Measurements from ENCODE around the gene XRCC5.
"Not testable (repeated sequence)": the region's sequence is repeated elsewhere in the genome, so short reads cannot be mapped to it uniquely, and the experiment has no call there.

XRCC5 gene

DNA sequence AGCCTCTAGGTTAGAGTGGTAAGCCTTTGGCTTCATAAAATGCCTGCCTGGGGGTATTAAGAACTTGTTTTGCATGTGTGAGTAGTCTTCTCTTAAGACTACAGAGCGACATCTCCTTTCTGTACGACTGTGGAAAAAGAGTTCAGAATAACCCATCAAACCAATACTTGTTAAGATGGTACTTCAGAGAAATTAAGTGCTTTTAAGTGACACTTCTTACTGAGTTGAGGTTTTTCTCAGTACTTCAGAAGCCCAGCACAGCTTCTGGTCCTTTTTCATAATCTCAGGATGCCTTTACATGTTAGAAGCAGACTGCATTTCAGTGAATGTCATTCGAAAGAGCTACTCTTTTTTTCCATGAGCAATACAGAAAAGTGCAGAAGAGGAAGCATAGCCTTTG lies 10.8 kb downstream of the XRCC5 start:
- no peak for DNase-seq

DNA sequence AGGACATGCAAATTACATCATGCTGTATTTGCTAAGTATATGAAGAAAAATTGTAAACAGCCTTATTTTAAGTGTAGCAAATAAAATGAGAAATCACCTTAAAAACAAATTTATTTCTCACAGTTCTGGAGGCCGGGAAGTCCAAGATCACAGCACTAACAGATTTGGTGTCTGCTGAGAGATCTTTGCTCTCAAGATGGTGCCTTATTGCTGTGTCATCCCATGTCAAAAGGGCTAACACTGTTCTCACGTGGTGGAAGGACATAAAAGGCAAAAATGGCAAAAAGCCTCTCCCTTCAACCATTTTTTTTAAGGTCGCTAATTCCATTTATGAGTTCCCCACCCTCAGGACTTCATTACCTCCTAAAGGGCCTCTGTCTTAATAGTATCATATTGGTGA lies 12.1 kb downstream of the XRCC5 start:
- DNase-seq: no peak

DNA sequence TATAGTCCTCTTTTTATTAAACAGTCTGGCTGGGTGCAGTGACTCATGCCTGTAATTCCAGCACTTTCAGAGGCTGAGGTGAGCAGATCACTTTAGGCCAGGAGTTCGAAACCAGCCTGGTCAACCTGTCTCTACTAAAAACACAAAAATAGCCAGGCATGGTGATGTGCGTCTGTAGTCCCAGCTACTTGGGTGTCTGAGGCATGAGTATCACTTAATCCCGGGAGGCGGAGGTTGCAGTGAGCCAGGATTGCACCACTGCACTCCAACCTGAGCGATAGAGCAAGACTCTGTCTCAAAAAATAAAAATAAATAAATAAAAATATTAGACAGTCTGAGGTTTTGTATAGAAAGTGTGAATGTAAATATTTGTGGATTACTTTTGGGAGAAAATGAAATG lies 17.8 kb downstream of the XRCC5 start:
- no peak for DNase-seq

DNA sequence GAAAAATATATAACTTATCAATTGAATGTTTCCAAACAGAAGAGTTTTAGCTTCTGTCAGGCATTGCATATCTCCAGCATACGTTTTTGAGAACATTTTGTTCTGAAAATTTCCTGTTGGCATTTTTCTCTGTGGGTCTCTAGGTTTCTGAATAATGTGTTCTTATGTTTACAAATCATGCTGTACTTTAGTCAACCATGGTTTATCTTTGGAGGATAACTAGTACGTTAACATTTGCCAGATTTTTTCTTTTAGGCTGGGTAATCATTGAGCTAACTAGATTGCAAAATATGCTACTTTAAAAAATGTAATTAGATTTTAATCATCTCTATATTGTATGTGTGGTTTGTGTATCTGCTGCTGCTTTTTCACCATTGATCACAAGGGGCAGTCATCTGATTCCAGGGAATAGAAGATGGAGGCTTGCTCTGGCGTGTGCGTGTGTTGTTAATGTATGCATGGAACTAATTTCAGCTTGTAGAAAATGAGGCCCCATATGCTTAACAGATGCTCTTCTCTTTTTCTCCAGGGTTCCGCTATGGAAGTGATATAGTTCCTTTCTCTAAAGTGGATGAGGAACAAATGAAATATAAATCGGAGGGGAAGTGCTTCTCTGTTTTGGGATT lies 21.3 kb downstream of the XRCC5 start:
- DNase-seq: no peak

DNA sequence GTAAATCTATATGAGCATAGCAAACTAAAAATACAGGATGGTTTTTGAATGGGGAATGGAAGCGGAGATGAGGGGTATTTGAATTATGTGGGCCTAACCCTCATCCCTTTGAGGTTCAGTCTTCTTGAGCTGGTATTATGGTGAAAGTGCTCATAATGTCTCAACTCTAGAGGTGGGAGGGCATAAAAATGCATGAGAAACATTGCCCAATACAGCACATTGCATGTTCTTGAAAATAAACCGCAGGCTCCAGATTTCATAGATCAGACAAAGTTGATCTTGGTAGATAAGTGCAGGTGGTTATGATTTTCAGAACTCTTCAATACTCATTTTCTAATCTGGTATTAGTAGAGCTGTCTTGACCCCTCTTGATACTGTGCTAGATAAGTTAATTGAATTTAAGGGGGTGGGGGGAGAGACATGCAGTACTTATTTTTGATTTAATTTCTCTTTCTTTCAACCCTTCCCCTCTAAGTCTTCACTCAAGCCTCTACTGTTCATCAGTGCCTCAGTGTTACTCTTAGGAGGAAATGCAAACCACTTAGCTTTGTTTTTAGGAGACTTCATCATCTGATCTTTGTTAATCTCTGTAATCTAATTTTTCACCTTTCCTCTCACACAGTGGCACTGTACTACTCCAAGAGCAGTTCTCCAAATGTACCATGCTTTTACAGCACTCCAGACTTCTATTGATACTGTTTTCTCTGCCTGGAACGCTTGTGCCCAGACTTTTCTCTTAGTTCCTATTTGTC lies 22.2 kb downstream of the XRCC5 start:
- DNase-seq: peak; percentile 38

DNA sequence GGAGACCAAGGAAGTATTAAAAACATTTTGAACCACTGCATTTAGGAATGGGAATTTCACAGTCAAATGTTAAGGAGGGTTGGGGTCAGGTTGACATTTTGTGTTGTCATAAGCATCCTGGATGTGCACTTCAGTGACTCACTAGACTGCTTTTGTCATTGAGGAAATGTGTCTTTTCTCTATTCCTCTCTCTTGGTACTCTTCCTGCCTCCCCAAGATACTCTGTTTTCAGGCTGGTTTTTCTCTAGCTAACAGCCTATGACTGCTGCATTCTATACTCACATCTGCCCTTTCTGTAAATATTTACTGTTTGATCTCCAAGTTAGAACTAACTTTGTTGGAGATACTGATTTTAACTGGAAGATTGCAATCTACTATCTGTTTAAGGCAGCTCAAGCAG lies 23.4 kb downstream of the XRCC5 start:
- DNase-seq: no peak

DNA sequence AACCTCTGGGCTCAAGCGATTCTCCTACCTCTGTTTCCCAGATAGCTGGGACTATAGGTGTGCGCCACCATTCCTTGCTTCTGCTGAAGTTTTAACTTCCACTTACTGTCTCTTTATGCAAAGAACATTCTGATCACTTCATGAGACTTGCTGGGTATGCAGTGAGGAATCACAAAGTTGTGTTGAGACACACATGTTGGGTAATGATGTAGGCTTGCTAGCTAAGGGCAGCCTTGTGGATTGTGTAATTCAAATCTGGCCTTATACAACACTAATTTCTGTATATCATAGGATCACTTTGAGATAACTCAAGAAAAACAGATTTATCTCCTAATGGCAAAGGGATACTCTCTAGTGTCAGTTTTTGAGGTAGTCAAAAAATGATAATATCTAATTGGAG lies 24.2 kb downstream of the XRCC5 start:
- peak; percentile 20 for DNase-seq

DNA sequence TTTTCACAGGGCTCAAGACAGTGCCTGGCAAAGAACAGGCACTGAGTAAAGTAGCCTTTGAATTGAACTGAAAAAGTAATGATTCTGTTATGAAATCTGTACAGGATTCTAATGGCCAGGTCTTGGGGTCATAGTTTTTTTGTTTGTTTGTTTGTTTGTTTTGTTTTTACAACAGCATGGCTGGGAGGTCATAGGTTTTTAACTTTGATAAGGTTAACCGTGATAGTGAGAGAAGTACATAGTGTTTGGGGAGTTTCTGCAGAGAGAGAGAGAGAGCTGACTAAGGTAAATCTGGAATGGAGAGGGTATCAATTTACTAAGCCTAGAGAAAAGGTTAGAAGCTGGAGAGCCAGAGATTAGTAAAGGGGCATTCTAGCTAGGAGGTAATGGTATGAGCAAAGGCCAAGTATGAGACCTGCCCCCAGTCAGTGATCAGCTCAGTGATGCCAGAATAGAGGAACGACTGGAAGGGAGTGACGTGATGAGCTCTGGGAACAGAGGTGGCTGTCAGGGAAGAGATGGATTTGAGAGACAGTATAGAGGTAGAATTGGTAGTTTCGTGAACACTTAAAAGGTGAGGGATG lies 25.9 kb downstream of the XRCC5 start:
- DNase-seq: no peak

DNA sequence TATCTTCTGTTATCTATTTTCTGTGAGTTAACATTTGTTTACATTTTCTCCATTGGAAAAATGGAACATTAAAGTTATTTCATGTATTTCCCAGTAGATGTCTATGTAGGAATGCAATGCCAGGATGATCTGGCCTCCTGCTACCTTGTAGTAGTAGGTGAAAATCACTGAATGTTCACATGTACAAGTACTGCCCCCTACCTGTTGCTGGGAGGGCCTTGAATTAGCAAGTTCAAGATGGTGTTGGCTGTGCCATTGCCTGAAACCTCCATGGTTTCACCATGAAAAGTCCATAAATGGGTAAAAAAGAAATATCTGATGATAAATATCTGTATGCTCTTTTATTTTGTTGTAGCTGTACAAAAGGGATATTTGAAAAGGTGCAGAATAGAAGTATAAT lies 30.7 kb downstream of the XRCC5 start:
- DNase-seq: peak; percentile 55

DNA sequence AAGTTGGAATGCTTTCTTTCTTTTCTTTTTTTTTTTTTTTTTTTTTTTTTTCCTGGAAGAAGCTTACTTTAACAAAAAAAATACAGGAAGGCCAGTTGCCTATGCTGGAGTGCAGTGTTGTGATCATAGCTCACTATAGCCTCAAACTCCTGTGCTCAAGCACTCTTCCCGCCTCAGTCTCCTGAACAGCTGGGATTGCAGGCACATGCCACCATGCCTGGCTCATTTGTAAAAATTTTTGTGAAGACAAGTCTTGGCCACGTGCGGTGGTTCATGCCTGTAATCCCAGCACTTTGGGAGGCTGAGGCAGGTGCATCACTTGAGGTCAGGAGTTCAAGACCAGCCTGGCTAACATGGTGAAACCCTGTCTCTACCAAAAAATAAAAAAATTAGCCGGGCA lies 32.4 kb downstream of the XRCC5 start:
- not testable (repeated sequence) for DNase-seq

DNA sequence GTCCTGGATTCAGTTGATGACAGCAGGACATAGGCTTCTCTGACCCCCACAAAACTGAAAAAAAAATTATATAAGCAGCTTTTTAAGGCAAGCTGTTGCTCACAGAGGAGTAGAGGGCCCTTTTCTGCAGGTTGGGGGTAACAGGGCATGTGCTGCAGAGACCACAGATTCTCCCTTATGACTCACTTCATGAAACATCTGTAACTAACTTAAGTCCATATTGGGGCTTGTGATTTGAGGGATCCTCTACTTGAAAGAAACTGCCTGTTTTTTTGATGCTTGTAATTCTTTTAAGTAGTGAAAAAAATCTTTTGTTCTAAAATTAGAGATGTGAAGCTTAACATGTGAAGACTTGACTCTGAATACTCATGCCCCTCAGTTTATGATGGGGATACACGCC lies 33.4 kb downstream of the XRCC5 start:
- DNase-seq: no peak

DNA sequence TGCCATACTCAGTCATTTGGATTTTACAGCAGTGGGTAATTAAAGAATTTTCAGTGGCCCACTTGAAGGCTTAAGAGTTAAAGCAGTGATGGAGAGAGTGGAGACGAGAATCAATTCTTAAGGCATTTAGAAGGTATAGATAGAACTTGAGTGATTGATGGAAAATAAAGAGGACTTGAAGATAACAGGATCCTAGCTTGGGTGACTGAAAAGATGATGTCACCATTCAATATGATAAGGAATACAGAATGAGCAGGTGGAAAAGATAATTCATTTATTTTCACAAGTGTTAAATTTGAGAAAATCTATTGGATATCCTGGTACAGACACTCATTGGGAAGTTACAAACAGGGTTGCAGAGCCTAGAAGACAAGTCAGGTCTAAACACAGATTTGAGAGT lies 35.2 kb downstream of the XRCC5 start:
- no peak for DNase-seq

DNA sequence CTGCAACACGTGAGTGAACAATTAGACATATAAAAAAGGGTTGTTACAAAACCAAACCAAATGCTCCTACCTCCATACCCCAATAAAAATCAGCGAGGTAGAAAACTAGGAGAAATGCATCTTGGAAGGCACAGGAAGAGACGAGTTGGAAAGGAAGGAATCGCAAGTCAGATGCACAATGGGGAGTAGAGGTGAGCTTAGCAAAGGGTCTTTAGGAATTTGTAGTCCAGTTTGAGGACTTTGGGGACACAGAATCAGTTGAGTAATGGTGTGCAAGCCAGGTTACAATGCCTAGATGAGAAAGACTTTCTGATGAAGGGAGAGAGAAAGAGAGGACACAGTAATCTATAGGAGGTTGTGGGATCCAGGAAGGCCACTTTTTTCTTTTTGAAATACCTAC lies 35.7 kb downstream of the XRCC5 start:
- DNase-seq: no peak

DNA sequence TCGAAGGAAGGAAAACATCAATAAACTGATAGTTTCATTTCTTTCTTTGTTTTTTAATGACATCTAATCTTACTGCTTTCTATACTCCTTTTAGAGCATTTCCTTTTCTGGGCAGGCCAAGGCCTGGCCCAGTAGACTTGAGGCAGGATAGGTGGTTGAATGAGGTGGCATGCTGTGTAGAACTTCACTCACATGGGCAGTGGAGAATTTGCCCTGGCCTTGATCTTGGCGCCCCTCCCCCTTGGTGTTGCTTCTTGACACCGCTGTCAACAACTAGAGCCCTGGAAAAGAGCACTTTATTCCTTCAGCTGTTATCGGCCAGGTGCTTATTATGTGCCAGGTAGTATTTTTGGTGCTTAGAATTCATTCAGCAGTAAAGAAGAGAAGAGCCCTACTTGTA lies 37.4 kb downstream of the XRCC5 start:
- no peak for DNase-seq

DNA sequence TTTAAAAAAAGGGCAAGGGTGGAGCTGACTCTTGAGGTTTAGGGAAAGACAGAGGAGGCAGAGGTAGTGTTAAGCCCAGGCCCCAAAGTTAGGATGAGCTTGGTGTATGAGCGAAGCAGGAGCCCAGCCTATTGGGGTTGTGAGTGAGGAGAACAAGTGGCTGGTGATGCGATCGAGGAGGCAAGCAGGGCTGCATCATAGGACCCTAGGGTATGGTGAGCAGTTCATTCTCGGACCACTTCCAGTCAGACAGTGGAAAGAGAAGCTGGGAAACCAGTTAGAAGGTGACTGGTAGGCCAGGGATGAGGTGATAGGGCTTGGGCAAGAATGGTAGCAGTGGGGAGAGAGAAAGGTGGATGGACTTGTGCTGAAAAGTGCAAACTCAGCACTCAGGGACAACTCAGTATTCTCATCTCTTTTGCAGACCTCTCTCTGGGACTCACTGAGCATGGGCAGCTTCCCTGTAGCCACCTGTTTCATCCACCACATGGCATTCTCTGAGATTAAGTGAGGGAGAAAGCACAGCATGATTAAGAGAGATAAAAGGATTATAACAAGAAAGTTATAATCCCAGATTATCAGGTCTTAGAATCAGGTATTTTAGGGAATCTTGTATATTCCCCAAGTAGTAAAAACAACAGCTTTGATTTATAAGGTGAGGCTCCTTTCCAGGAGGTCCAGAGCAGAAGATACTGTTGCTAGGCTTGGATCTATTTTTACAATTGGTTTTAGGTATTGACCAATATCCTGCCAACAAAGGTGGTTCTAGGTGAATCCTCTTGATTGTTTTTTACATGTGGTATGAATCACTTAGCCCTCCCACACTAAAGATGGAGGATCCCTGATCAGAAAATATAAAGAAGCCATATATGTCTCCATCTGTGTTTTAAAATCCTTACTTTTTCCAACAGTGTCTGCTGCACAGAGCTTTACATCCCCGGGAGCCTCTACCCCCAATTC lies 38.3 kb downstream of the XRCC5 start:
- DNase-seq: no peak

DNA sequence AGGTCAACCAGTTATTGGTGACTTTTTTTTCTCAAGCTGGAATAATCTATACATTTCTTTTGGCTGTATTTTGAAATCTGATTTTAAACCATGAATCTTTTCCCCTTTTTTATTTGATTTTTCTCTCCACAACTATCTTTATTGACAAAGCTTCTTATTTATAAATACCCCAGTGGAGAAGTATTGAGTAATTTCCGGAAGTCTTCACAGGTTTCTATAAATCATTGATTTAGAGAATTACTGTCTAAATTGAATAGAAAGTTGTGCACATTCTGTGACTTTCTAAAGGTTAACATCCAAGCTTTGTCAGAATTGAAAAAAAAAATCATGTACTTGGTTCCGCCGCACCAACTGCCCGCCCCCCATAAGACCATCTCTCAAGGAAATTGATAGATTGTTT lies 39.8 kb downstream of the XRCC5 start:
- DNase-seq: no peak

DNA sequence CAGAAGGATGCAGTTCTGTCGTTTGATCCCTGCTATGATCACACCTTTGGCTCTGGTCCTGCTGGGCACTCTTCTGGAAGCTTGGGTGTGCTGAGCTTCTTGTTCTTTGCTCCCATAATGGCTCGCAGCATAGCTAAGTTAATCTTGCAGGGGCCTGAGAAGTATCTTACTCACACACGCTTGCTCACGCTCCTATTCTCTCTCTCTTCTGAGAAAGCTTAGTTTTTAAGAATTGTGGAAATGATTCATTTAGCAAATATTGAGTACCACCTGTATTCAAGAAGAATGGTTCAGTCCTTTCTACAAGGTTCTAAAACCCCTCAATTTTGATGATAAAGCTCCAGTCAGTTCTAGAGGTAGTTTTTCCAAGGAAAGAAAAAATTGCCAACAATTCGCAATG lies 40.6 kb downstream of the XRCC5 start:
- DNase-seq: no peak

DNA sequence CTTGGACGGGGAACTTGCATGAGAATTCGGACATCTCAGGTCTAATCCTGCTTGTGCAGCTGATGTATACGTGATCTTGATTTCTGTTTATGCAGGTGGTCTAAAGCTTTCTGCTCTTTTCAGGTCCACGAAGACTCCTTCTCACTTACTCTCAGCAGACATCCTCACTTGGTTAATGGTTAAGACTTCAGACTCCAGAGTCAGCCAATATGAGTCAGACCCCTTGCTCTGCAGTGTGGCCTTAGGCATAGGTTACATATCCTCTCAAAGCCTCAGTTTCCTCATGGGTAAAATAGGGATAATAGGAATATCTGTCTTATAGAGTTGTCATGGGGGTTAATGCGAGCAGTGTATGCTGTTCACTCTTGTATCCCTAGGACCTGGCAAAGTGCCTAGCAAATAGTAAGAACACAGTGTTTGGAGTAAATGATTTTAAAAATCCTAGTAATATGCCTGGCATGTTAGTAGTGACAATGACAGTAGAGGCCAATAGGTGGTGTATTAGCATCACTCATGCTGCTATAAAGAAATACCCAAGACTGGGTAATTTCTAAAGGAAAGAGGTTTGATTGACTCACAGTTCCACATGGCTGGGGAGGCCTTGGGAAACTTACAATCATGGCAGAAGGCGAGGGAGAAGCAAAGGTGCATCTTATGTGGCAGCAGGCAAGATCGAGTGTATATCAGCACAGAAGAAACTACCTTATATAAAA lies 42.3 kb downstream of the XRCC5 start:
- peak; percentile 18 for DNase-seq

DNA sequence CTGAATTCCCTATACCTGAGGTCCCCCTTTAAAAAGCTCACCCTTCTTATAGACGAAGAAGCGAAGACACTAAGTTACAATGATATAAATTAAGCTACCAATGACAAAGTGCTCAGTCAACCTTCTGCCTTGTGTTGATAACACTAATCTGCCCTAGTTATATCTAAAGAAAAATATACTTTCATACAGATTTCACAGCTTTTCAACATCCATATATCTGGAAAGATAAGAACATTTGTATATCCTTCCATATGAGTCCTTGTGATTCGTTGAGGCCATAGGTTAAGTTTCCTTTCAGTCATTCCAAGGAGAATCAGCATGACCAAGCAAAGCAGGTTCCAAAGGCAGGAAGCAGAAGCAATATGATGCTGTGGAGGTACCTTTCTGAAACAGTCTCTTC lies 46.8 kb downstream of the XRCC5 start:
- no peak for DNase-seq

DNA sequence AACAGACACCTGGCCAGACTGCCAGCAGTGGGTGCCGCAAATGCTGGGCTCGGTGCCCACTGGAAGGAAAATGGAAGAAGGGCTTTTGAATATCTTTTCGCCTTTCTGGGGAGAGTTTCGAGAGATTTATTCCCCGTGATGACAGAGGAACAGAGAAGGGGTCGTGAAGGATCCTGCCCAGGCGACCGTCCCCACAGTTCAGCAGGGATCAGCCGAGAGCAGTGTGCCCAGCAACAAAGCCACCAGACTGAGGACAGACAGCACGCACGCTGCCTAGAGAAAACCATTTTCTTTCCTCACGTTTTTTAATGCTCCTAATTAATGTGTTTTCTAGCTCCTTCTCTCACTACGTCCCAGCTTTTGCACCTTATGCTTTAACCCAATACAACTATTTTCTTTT lies 47.7 kb downstream of the XRCC5 start:
- DNase-seq: no peak

DNA sequence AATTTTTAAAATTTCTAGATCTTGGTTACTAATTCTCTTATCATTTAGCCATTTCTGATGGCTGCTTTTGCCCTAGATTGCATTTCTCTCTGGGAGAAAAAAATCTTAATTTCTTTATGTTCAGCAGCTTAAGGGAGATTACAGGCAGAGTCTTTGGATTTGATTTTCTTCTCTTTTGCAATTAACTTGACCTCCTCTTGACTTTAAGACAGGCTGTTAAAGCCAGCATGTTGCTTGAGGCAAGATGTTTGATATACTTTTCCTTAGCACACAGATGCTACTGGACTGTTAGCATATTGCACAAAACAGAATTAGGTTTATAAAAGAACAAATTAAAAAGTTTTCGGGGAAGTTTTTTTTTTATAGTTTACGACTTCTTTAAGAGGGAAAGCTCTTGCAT lies 50.0 kb downstream of the XRCC5 start:
- no peak for DNase-seq

DNA sequence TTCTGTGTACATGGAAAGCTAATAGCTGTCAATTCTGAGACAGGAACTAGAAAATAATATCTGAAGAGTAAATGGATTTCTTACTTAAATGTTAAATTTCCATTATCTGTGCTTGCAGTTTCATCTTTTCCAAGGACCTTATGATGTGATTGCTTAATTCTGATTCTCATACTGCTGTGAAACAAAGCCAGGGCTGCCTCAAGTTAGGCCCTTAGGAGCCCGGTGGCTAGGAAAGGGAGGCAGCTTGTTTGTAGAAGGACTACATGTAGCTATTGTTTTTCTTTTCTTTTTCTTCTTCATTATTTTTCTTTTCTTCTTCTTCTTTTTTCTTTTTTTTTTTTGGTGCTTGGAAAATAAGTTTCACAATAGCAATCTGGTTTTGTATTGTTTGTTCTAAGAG lies 50.5 kb downstream of the XRCC5 start:
- DNase-seq: no peak

DNA sequence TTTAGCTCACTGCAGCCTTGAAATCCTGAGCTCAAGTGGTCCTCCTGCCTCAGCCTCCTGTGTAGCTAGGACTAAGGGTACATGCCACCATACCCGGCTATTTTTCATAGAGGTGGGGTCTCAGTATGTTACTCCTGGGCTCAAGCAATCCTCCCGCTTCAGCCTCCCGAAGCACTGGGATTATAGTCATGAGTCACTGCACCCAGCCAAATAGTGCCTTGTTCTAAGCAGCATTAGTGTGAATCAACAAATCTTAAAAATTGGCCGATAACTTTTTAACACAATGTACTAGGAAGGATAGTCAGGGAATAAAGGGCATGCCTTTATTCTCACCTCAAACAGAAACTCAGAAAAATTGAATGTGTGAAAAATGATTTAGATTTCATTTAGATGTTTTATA lies 51.6 kb downstream of the XRCC5 start:
- no peak for DNase-seq
